Mesenchymal stem cell (in vitro differentiated cells and primary cell): Measurements from ENCODE around the gene DGCR2.

ENCODE experiments used
- DNase-seq: peaks from one replicate; pipeline ENCODE4 v3.0.0-alpha.2; 2013
- H2AFZ ChIP-seq: one replicate; pipeline ENCODE4 v1.6.1; 2013; ENCODE audit warnings: low read depth, mild to moderate bottlenecking, control low read depth, inconsistent platforms, low read length, moderate library complexity
- H2AK5ac ChIP-seq: 2 replicates; pipeline ENCODE4 v1.6.1; 2013; ENCODE audit warnings: low read length, moderate library complexity, mild to moderate bottlenecking, inconsistent platforms; ENCODE audit not compliant: severe bottlenecking
- H2BK120ac ChIP-seq: one replicate; pipeline ENCODE4 v1.6.1; 2013; ENCODE audit warnings: low read depth, mild to moderate bottlenecking, inconsistent platforms, low read length, moderate library complexity
- H2BK12ac ChIP-seq, 2 experiments: one replicate each; pipeline ENCODE4 v1.6.1; 2013; ENCODE audit warnings: inconsistent platforms in 2 of 2, low read length in 2 of 2, mild to moderate bottlenecking in 2 of 2, moderate library complexity in 2 of 2, control low read depth in 1 of 2
- H2BK15ac ChIP-seq: one replicate; pipeline ENCODE4 v1.6.1; 2013; ENCODE audit warnings: mild to moderate bottlenecking, low read depth, inconsistent platforms; ENCODE audit not compliant: poor library complexity, severe bottlenecking
- H2BK5ac ChIP-seq: 2 replicates; pipeline ENCODE4 v1.6.1; 2013; ENCODE audit warnings: low read depth, mild to moderate bottlenecking, low read length, control low read depth, inconsistent platforms; ENCODE audit not compliant: poor library complexity, severe bottlenecking
- H3K14ac ChIP-seq, 2 experiments: one replicate each; pipeline ENCODE4 v1.6.1; 2013; ENCODE audit warnings: inconsistent platforms in 2 of 2, low read length in 2 of 2, control low read depth in 1 of 2, mild to moderate bottlenecking in 1 of 2, moderate library complexity in 1 of 2
- H3K18ac ChIP-seq, 2 experiments: one replicate each; pipeline ENCODE4 v1.6.1; 2013; ENCODE audit warnings: inconsistent platforms in 2 of 2, low read length in 2 of 2, control low read depth in 1 of 2, low read depth in 1 of 2, mild to moderate bottlenecking in 1 of 2
- H3K23ac ChIP-seq, 2 experiments: one replicate each; pipeline ENCODE4 v1.6.1; 2013; ENCODE audit warnings: inconsistent platforms in 2 of 2, low read length in 2 of 2, mild to moderate bottlenecking in 2 of 2, moderate library complexity in 2 of 2, control low read depth in 1 of 2
- H3K27ac ChIP-seq: 2 replicates; pipeline ENCODE4 v1.5.1; 2013; ENCODE audit warnings: mild to moderate bottlenecking, moderate library complexity, low read length, control low read depth, inconsistent platforms; ENCODE audit not compliant: poor library complexity, severe bottlenecking
- H3K27me3 ChIP-seq, 2 experiments: 2 replicates each; pipeline versions ENCODE4 v1.6.1 to v1.7.0; 2013; ENCODE audit warnings: low read length in 2 of 2, mild to moderate bottlenecking in 2 of 2, moderate library complexity in 2 of 2, control low read depth in 1 of 2, inconsistent platforms in 1 of 2; ENCODE audit not compliant: control insufficient read depth in 1 of 2, insufficient read depth in 1 of 2
- H3K36me3 ChIP-seq, 2 experiments: 2 replicates each; pipeline versions ENCODE4 v1.6.1 to v1.7.0; 2013; ENCODE audit warnings: low read length in 2 of 2, control low read depth in 1 of 2, inconsistent platforms in 1 of 2, low read depth in 1 of 2, mild to moderate bottlenecking in 1 of 2; ENCODE audit not compliant: insufficient read depth in 2 of 2, control insufficient read depth in 1 of 2
- H3K4ac ChIP-seq, 2 experiments: one replicate each; pipeline ENCODE4 v1.6.1; 2013; ENCODE audit warnings: inconsistent platforms in 2 of 2, low read length in 2 of 2, mild to moderate bottlenecking in 2 of 2, moderate library complexity in 2 of 2, control low read depth in 1 of 2, low read depth in 1 of 2
- H3K4me1 ChIP-seq: 2 replicates; pipeline ENCODE4 v1.6.1; 2013; ENCODE audit warnings: low read depth, low read length, control low read depth; ENCODE audit not compliant: control insufficient read depth, insufficient read depth
- H3K4me2 ChIP-seq: 2 replicates; pipeline ENCODE4 v1.6.1; 2013; ENCODE audit warnings: low read length, mild to moderate bottlenecking, inconsistent platforms; ENCODE audit not compliant: poor library complexity, severe bottlenecking
- H3K4me3 ChIP-seq, 2 experiments: 2 replicates each; pipeline versions ENCODE4 v1.5.1 to v1.7.0; 2013; ENCODE audit warnings: low read length in 2 of 2, mild to moderate bottlenecking in 2 of 2, control low read depth in 1 of 2, low read depth in 1 of 2; ENCODE audit not compliant: insufficient read depth in 1 of 2
- H3K79me1 ChIP-seq: replicated peaks from 2 replicates; pipeline ENCODE4 v1.6.1; 2013; ENCODE audit warnings: mild to moderate bottlenecking, control low read depth, low read length, inconsistent platforms; ENCODE audit not compliant: poor library complexity, severe bottlenecking
- H3K9ac ChIP-seq: 2 replicates; pipeline ENCODE4 v1.7.0; 2013; ENCODE audit warnings: mild to moderate bottlenecking, low read length, moderate library complexity
- H3K9me3 ChIP-seq: 2 replicates; pipeline ENCODE4 v1.7.0; 2013; ENCODE audit warnings: mild to moderate bottlenecking, low read length; ENCODE audit not compliant: control insufficient read depth
- H4K8ac ChIP-seq: one replicate; pipeline ENCODE4 v1.6.1; 2013; ENCODE audit warnings: inconsistent platforms, mild to moderate bottlenecking, low read length, moderate library complexity
- H4K91ac ChIP-seq: one replicate; pipeline ENCODE4 v1.6.1; 2013; ENCODE audit warnings: mild to moderate bottlenecking, low read length, inconsistent platforms
- WGBS: methylation state at CpG from one replicate; pipeline ENCODE4 v1.1.7; 2013; ENCODE audit warnings: mixed read lengths; 5-methylcytosine and 5-hydroxymethylcytosine counted together

Gene DGCR2

DNA sequence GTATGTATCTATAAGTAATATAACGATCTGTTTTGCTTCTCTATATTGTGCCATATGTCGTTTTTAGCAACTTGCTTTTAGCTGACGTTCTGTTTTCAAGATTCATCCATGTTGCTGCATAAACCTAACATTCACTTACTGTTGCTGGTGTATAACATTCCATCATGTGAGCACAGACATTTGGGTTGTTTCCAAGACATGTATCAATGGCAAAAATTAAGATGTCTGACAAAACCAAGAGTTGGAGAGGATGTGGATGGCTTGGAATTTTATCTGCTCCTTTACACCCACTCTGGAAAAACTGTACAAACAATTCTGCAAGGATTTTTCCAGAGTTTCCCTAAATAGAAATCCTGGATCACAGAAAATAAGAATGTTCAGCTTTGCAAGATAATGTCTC, 40.9 kb downstream of the DGCR2 start:
- Histone ChIP-seq H3K9me3 (no peaks in the 10 kb centered on the region), H3K18ac (no peak overlapping the region), H2AFZ (no peak overlapping the region), H3K79me1 (peaks cover 25% of the 10 kb centered on the region), H3K36me3 (peaks cover 15 to 35% of the 10 kb centered on the region in 2 experiments), H3K9ac (no peak overlapping the region), H3K27me3 (no peaks in the 10 kb centered on the region), H2BK15ac (no peak overlapping the region), H3K4ac (no peak overlapping the region), H4K91ac (no peak overlapping the region), H3K4me3 (no peak overlapping the region), H3K4me2 (no peak overlapping the region), H3K27ac (no peak overlapping the region), H2AK5ac (no peak overlapping the region), H2BK120ac (no peak overlapping the region), H2BK12ac (no peak overlapping the region), H2BK5ac (no peak overlapping the region), H3K14ac (no peak overlapping the region), H3K4me1 (peaks cover 5% of the 10 kb centered on the region), H4K8ac (no peak overlapping the region), H3K23ac (no peak overlapping the region)
- no peak for DNase-seq
- WGBS, result 100% methylated on average over 2 of the region's 3 CpGs

DNA sequence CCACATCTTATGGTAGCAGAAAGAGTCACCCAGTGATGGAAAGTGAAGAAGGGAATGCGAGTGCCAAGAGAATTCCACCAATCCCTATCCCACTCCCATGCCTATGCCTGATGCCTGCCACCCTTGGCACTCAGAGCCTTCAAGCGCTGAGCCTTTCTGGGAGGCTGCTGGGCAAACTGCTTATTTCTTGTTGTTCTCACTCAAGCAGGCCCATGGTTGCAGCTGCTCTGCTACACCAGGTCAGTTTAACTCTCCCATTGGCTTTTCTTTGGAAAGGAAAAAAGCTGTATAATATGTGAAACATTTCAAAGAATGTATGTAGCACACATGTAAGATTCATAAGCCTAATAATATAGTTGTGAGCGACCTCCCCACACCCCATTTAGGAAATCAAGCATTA, 41.4 kb downstream of the DGCR2 start:
- H3K23ac ChIP-seq, result no peak overlapping the region
- H2AK5ac ChIP-seq, result no peak overlapping the region
- H2BK15ac ChIP-seq, result no peak overlapping the region
- H4K91ac ChIP-seq, result no peak overlapping the region
- H3K4ac ChIP-seq, result no peak overlapping the region
- no peak overlapping the region for H3K27ac ChIP-seq
- no peak overlapping the region for H3K4me3 ChIP-seq
- H3K79me1 ChIP-seq, result peaks cover 26% of the 10 kb centered on the region
- H2BK120ac ChIP-seq, result no peak overlapping the region
- no peaks in the 10 kb centered on the region for H3K9me3 ChIP-seq
- no peak overlapping the region for H3K14ac ChIP-seq
- no peak overlapping the region for H3K4me2 ChIP-seq
- peaks cover 4% of the 10 kb centered on the region for H3K4me1 ChIP-seq
- H2AFZ ChIP-seq, result no peak overlapping the region
- no peak overlapping the region for H2BK5ac ChIP-seq
- no peak overlapping the region for H3K18ac ChIP-seq
- DNase-seq, result no peak
- no peak overlapping the region for H3K9ac ChIP-seq
- no peaks in the 10 kb centered on the region for H3K27me3 ChIP-seq
- no peak overlapping the region for H4K8ac ChIP-seq
- 97% methylated on average over 2 of the region's 3 CpGs for WGBS
- peaks cover 15 to 35% of the 10 kb centered on the region in 2 experiments for H3K36me3 ChIP-seq
- H2BK12ac ChIP-seq, result no peak overlapping the region

DNA sequence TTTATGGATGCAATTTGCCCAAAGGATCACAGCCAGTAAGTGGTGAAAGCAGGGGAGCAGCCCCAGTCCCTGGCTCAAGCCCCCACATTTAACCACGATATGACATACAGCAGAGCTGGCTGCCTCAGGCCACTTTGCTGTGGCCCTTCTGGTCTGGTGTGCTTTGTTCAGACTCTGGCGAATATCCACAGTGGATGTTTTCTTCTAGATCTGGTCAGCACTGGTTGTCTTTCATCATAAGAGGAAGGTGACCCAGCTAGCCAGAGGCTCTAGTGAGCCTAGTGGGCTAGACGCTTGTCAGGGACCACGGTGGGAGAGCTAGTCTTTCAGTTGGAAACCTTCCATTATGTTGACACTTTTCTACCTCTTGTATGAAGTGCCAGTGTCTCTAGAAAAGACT, 42.5 kb downstream of the DGCR2 start:
- Histone ChIP-seq H4K8ac (no peak overlapping the region), H3K79me1 (peaks cover 27% of the 10 kb centered on the region), H3K9ac (no peak overlapping the region), H2BK5ac (no peak overlapping the region), H3K9me3 (no peaks in the 10 kb centered on the region), H4K91ac (no peak overlapping the region), H2BK15ac (no peak overlapping the region), H3K23ac (no peak overlapping the region), H3K36me3 (peaks cover 15 to 38% of the 10 kb centered on the region in 2 experiments), H3K4me3 (no peak overlapping the region), H3K4me1 (no peaks in the 10 kb centered on the region), H2BK120ac (no peak overlapping the region), H2BK12ac (no peak overlapping the region), H2AK5ac (no peak overlapping the region), H3K27me3 (no peaks in the 10 kb centered on the region), H3K4me2 (no peak overlapping the region), H2AFZ (no peak overlapping the region), H3K18ac (no peak overlapping the region), H3K14ac (no peak overlapping the region), H3K4ac (no peak overlapping the region), H3K27ac (no peak overlapping the region)
- DNase-seq, result no peak
- 98% methylated on average over 4 of the region's 4 CpGs for WGBS

DNA sequence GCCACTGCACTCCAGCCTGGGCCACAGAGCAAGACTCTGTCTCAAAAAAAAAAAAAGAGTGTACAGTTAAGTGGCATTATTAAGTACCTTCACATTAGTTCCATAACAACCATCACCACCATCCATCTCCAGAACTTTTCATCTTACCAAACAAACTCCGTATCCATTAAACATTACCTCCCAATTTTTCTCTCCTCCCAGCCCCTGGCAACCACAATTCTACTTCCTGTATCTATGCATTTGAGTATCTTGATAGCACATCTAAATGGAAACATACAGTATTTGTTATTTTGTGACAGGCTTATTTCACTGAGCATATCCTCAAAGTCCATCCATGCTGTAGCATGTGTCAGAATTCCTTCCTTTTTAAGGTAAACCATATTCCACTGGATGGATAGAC, 46.8 kb downstream of the DGCR2 start:
- Histone ChIP-seq H3K9me3 (no peaks in the 10 kb centered on the region), H4K8ac (no peak overlapping the region), H3K14ac (no peak overlapping the region), H3K4me2 (no peak overlapping the region), H3K79me1 (peaks cover 33% of the 10 kb centered on the region), H3K23ac (no peak overlapping the region), H2BK12ac (no peak overlapping the region), H2BK5ac (no peak overlapping the region), H3K36me3 (peaks cover 11 to 45% of the 10 kb centered on the region in 2 experiments), H2BK15ac (no peak overlapping the region), H3K4ac (no peak overlapping the region), H3K27me3 (no peaks in the 10 kb centered on the region), H4K91ac (no peak overlapping the region), H3K4me3 (no peak overlapping the region), H2BK120ac (no peak overlapping the region), H3K18ac (no peak overlapping the region), H3K9ac (no peak overlapping the region), H3K4me1 (peaks cover 5% of the 10 kb centered on the region), H3K27ac (no peak overlapping the region), H2AFZ (no peak overlapping the region), H2AK5ac (no peak overlapping the region)
- 100% methylated on average over 1 of the region's 1 CpG for WGBS
- no peak for DNase-seq
